ENCODE data around the gene ANXA7. TPM values are rescaled to one million over a fixed set of nuclear protein-coding genes. Genes with fewer than 3 reads are reported as not detected.

The ANXA7 gene
- total RNA-seq, 2 donors from 2014 or later: 98.9 to 117 TPM

- DNase-seq (ENCODE audit: low spot score): no peak
- no peaks in the 10 kb centered on the region for H3K9me3 ChIP-seq
- intact Hi-C loops (cut with DNase I): no loop called here
- no peaks in the 10 kb centered on the region for H3K4me1 ChIP-seq (replicated peaks)
- no peaks in the 10 kb centered on the region for H3K36me3 ChIP-seq
- H3K27me3 ChIP-seq (replicated peaks; ENCODE audit: insufficient read depth): no peaks in the 10 kb centered on the region
- TF ChIP-seq POLR2A (IDR thresholded peaks at IDR 0.05) (no peak), CTCF (IDR thresholded peaks at IDR 0.05) (no peak), POLR2AphosphoS5 (IDR thresholded peaks at IDR 0.05) (no peak)
- WGBS: 71% methylated on average over 4 of the region's 4 CpGs
- no peak overlapping the region for H3K4me3 ChIP-seq
- H3K27ac ChIP-seq: no peak overlapping the region
Observed at GRCh38 chr10:73408978-73409521, 4.8 kb downstream of the ANXA7 start.

- Histone ChIP-seq H3K27me3 (replicated peaks; ENCODE audit: insufficient read depth) (no peaks in the 10 kb centered on the region), H3K27ac (no peak overlapping the region), H3K4me3 (no peak overlapping the region), H3K4me1 (replicated peaks) (no peaks in the 10 kb centered on the region), H3K9me3 (no peaks in the 10 kb centered on the region), H3K36me3 (no peaks in the 10 kb centered on the region)
- no peak for TF ChIP-seq POLR2A (IDR thresholded peaks at IDR 0.05)
- no peak for TF ChIP-seq CTCF (IDR thresholded peaks at IDR 0.05)
- no peak for TF ChIP-seq POLR2AphosphoS5 (IDR thresholded peaks at IDR 0.05)
- no peak for DNase-seq (ENCODE audit: low spot score)
- WGBS: 91% methylated on average over 5 of the region's 5 CpGs
- intact Hi-C loops (cut with DNase I): no loop called here
Observed at GRCh38 chr10:73408061-73408460, 5.8 kb downstream of the ANXA7 start.

- H3K36me3 ChIP-seq: no peaks in the 10 kb centered on the region
- intact Hi-C loops (cut with DNase I): no loop called here
- DNase-seq (ENCODE audit: low spot score): no peak
- no peaks in the 10 kb centered on the region for H3K9me3 ChIP-seq
- H3K27ac ChIP-seq: no peak overlapping the region
- TF ChIP-seq POLR2A (IDR thresholded peaks at IDR 0.05): no peak
- no peak for TF ChIP-seq CTCF (IDR thresholded peaks at IDR 0.05)
- TF ChIP-seq POLR2AphosphoS5 (IDR thresholded peaks at IDR 0.05): no peak
- no peaks in the 10 kb centered on the region for H3K27me3 ChIP-seq (replicated peaks; ENCODE audit: insufficient read depth)
- H3K4me1 ChIP-seq (replicated peaks): no peaks in the 10 kb centered on the region
- no peak overlapping the region for H3K4me3 ChIP-seq
- 93% methylated on average over 1 of the region's 1 CpG for WGBS
Observed at GRCh38 chr10:73407495-73407894, 6.4 kb downstream of the ANXA7 start.

GRCh38 chr10:73406846-73407245 lies 7.0 kb downstream of the ANXA7 start:
- intact Hi-C loops (cut with DNase I): no loop called here

More at GRCh38 chr10:73406846-73407245, 7.0 kb downstream of the ANXA7 start:
- H3K9me3 ChIP-seq: no peaks in the 10 kb centered on the region
- DNase-seq (ENCODE audit: low spot score): no peak
- no peaks in the 10 kb centered on the region for H3K27me3 ChIP-seq (replicated peaks; ENCODE audit: insufficient read depth)
- H3K4me3 ChIP-seq: no peak overlapping the region
- TF ChIP-seq POLR2A (IDR thresholded peaks at IDR 0.05): no peak
- TF ChIP-seq POLR2AphosphoS5 (IDR thresholded peaks at IDR 0.05): no peak
- no peak for TF ChIP-seq CTCF (IDR thresholded peaks at IDR 0.05)
- no peaks in the 10 kb centered on the region for H3K36me3 ChIP-seq
- no peak overlapping the region for H3K27ac ChIP-seq
- WGBS: 93% methylated on average over 5 of the region's 5 CpGs
- no peaks in the 10 kb centered on the region for H3K4me1 ChIP-seq (replicated peaks)
